Stimulated activated CD4-positive, alpha-beta T cell treated with anti-CD3 and anti-CD28 coated beads, Interleukin-2, amount 100 ng/mL, for 24 hours (primary cell): ENCODE data around the gene ZRSR2.
A peak's percentile ranks its signal among the peaks of the same experiment; 100 is the strongest.
"Not testable (repeated sequence)": the region's sequence is repeated elsewhere in the genome, so short reads cannot be mapped to it uniquely, and the experiment has no call there.

Source experiments
- DNase-seq, 2 donors: peaks; one replicate each; pipeline ENCODE4 v3.0.0-alpha.2; 2020

The ZRSR2 gene

DNA sequence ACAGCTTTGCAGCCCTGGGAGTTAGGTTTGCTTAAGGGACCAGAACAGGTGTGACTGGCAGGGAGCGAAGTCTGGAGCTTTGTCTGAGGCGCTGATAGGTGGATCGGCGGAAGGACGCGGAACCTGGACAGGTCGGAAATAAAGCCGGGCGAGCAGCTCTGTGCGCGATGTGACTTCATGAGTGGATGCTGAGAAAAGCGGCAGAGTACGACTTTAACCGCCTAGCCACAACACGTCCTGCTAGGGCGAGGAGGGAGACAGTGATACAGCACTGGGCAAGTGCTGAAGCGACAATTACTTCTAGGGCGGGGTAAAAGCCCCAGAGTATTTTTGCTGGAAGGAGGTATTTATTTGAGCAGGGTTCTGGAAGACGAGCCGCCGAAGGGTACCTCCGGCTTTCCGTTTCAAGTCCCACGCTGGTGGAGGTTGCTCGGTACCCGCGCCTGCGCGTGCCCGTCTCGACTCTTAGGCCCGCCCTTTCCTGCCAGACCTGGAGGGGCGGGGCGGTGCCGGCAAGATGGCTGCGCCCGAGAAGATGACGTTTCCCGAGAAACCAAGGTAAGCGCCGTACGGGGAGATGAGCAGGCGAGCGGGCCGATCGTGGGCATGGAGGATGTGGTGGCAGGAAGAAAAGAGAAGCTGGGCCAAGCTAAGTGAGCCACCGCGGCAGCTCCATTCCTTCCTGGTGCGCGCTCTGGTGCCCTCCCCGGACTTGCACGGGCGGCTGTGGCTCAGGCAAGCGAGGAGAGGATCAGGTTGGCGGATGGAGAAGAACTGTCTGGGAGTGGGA lies at the start of gene ZRSR2:
TSS of gene ZRSR2 (plus strand) at position 506 of the 790 bp plus-strand sequence. CDS start at position 518, 12 bp downstream.
- DNase-seq, result peak; percentile 84 to 86

- no peak for DNase-seq
These were observed 46.0 kb upstream of the ZRSR2 start for GRCh38 chrX:15744181-15744867.

- DNase-seq, result no peak
These were observed 45.1 kb upstream of the ZRSR2 start for GRCh38 chrX:15745179-15745578.

DNA sequence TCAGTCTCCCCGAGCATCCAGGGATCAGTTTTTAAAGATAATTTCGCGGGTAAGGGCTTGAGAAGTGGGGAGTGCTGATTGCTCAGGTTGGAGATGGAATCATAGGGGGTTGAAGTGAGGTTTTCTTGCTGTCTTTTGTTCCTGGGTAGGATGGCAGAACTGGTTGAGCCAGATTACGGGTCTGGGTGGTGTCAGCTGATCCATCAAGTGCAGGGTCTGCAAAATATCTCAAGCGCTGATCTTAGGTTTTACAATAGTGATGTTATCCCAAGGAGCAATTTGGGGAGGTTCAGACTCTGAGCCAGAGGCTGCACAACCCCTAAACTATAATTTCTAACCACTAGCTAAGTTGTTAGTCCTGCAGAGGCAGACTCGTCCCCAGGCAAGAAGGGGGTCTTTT lies 43.6 kb upstream of the ZRSR2 start:
- DNase-seq, result not testable (repeated sequence)

- no peak for DNase-seq
These were observed 42.6 kb upstream of the ZRSR2 start for GRCh38 chrX:15747626-15748173.

DNA sequence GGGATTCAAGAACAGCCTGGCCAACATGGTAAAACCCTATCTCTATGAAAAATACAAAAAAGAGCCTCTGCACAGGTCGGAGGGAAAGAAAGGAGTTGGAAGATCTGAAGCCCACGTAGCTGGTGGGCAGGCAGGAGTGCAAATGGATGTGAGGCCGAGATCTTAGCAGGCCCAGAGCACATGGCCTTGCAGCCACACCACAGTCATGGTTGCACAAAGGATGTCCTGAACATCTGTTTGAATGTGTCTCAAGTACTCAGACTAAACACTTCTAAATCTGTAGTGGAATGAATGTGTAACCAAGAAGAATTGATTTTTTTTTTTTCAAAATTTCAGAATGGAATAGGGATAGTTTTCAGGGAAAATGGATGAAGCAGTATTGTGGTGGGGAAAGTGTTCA lies 41.4 kb upstream of the ZRSR2 start:
- DNase-seq, result no peak

GRCh38 chrX:15749642-15750610 lies 40.4 kb upstream of the ZRSR2 start:
- no peak for DNase-seq

GRCh38 chrX:15750611-15751154 lies 39.6 kb upstream of the ZRSR2 start:
- no peak for DNase-seq

DNA sequence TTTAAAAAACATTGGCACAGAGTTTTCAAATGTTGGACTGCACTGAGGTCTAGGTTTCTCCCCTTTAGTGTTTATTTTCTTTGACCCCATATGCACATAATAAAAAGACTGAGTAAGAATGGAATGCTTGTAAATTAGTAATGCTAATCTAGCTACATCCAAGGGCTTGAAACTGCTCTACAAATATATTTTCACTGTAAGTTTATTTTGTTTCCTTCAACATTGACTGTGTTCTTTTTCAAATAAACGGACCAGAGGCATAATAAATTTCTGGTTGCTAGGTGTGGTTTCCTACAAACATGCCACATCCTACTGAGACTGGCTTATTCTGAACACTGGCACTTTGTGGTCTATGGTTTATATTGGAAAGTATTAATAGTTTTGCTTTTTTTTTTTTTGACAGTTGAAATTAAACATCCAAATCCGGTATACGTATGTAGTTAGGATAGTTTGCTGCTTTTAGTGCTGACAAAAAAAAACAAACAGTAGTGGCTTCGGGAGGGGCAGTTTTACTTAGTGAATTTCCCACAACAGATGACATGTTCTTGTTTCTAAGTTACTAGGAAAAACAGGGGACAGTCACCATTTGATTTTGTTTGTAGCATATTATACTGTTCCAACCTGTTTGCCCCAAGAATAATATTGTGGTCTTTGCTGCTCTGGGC lies 39.0 kb upstream of the ZRSR2 start:
- DNase-seq, result no peak

DNA sequence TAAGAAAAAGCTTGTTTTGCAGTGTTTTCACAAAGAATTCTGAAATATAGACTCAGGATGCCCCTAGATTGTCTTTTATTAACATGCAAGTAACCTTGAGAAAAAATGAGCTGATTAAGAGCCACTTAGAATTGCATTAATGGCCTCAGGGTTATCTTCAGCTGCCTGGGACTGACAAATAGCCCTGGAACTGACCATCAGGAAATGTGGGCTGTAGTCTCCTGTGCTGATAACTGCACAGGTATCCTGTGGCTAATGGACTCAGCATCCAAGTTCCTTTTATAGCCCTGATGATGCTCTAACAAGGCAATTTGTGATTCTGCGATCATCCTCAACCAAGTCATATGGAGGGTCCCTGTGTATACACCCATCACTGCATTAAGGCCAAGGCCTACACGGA lies 35.2 kb upstream of the ZRSR2 start:
- no peak for DNase-seq

GRCh38 chrX:15758140-15758539 lies 32.1 kb upstream of the ZRSR2 start:
- DNase-seq, result no peak

DNA sequence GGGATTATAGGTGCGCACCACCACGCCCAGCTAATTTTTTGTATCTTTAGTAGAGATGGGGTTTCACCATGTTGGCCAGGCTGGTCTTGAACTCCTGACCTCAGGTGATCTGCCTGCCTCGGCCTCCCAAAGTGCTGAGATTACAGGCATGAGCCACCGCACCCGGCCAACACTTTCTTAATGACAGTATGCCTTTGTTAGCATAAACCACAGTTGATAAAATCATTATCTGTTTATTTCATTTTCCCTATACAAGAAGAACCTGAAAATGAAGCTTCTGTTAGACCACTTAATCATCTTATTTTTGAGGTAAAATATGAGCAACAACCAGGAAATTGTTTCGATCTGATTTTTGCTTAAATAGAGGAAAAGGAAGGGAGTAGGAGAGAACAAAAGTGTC lies 30.4 kb upstream of the ZRSR2 start:
- DNase-seq, result not testable (repeated sequence)

- DNase-seq, result peak; percentile 8 to 31
These were observed 28.6 kb upstream of the ZRSR2 start for GRCh38 chrX:15761564-15762191.

DNA sequence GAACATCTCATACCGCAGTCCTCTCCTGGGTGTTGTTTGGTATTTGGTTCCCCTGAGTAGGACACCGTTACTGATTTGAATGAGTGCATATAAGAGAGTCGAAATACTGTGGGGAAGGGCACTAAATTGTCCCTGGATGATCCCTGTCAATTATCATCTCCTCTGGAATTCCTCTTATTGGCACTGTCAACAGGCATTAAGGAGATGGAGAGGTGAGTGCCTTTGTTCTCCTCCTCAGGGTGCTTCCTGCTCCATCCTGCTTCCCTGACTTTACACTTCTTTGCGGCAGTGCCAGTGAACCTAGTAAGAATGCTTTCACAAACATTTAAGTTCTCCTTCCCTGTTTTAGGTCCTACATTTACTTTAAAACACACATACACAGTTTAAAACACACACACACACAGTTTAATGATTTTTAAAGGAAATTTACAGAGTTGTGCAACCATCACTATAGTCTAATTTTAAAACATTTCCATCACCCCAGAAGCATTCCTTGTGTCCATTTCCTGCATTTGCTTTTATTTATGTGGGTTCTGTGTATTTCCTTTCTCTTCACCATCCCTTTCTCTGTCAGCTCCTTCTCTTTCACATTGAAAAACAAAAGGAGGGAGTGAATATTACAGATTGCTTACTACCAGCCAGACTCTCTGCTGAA lies 20.9 kb upstream of the ZRSR2 start:
- DNase-seq, result no peak

GRCh38 chrX:15781961-15782699 lies 8.2 kb upstream of the ZRSR2 start:
- peak in 1 of 2 donors; percentile 2 for DNase-seq

DNA sequence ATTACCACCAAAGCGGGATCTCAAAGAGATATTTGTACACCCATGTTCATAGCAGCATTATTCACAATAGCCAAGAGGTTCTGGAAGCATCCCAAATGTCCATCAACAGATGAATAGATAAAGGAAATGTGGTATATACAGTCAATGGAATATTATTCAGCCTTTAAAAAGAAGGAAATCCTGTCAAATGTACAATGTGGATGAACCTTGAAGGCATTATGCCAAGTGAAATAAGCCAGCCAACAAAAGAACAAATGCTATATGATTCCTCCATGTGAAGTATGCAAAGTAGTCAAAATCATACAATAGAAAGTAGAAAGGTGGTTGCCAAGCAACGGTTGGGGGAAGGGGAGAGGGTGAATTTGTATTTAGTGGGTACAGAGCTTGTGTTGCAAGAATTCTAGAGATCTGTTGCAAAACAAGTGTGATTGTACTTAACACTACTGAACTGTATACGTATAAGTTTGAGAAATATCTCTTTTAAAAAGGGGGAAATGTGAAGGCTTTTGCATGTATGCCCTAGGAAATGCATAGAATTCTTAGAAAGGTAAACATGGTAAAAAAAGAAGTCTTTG lies 5.0 kb upstream of the ZRSR2 start:
- no peak for DNase-seq

GRCh38 chrX:15786915-15787314 lies 3.4 kb upstream of the ZRSR2 start:
- no peak for DNase-seq

GRCh38 chrX:15790769-15791290 lies 546 bp downstream of the ZRSR2 start:
- peak in 1 of 2 donors; percentile 17 for DNase-seq

DNA sequence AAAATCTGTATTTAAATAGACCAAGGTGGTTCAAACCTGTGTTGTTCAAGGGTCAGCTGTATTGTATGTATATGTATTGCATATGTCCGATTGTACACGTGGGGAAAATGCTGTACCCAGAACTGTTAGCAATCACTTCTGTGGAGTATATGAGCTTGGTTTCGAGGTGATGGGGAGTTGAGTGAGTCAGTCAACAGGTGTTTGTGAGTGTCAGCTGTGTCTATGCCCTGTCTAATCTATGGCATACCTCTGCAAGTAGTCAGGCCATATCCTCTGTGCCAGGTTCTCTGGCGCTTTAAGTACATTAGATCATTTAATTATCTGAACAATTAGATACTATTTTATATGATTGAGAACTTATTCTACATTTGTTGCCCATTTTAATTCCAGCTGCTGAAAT lies 7.4 kb downstream of the ZRSR2 start:
- DNase-seq, result no peak

GRCh38 chrX:15804563-15804962 lies 14.3 kb downstream of the ZRSR2 start:
- DNase-seq, result no peak
